GM06990 (cell line): ENCODE data around the gene UROC1.

Experiments used
- DNase-seq: peaks from one replicate; pipeline ENCODE4 v3.0.0-alpha.2; 2011; ENCODE audit not compliant: insufficient read length; ENCODE audit errors: extremely low read depth
- H3K27me3 ChIP-seq: replicated peaks from 2 replicates; pipeline ENCODE4 v1.6.0; 2011; ENCODE audit warnings: low read length; ENCODE audit not compliant: control insufficient read depth, insufficient read depth
- H3K36me3 ChIP-seq: 2 replicates; pipeline ENCODE4 v1.5.1; 2011; ENCODE audit warnings: low read length; ENCODE audit not compliant: control insufficient read depth, insufficient read depth
- H3K4me3 ChIP-seq: replicated peaks from 2 replicates; pipeline ENCODE4 v1.5.1; 2011; ENCODE audit warnings: low read depth, mild to moderate bottlenecking, control low read depth, low read length
- CTCF ChIP-seq: IDR thresholded peaks from 2 replicates; pipeline ENCODE4 v1.5.1; 2011; ENCODE audit warnings: low read length, control low read depth, mild to moderate bottlenecking, inconsistent platforms; ENCODE audit not compliant: insufficient read depth, poor library complexity, severe bottlenecking

Gene UROC1

DNA sequence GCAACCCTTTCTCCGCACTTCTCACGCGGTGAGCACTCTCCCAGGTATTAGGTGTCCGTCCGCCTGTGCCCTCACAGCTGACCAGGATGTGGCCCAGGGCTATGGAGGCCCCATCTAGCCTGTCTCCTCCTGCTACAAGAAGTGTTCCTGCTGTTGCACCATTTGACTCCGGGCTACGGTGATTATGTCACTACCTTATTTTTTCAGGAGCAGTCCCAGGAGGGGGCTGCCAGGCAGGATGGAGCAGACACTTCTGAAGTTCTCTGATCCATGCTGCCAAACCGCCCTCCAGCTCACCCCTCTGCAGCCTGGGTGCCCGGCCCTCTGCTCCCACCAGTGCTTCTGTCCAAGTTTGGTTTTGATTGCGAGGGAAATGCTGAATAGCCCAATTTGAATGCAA lies 78.8 kb downstream of the UROC1 start:
- Histone ChIP-seq H3K36me3 (peaks cover 4% of the 10 kb centered on the region), H3K4me3 (no peak overlapping the region), H3K27me3 (no peaks in the 10 kb centered on the region)
- DNase-seq, result no peak
- TF ChIP-seq CTCF, result no peak

GRCh38 chr3:126438186-126438585 lies 79.4 kb downstream of the UROC1 start:
- no peak for DNase-seq
- Histone ChIP-seq H3K27me3 (no peaks in the 10 kb centered on the region), H3K4me3 (no peak overlapping the region), H3K36me3 (peaks cover 4% of the 10 kb centered on the region)
- TF ChIP-seq CTCF, result no peak

- Histone ChIP-seq H3K4me3 (no peak overlapping the region), H3K36me3 (peaks cover 4% of the 10 kb centered on the region), H3K27me3 (no peaks in the 10 kb centered on the region)
- no peak for DNase-seq
- no peak for TF ChIP-seq CTCF
These were observed 80.5 kb downstream of the UROC1 start for GRCh38 chr3:126436826-126437717.

DNA sequence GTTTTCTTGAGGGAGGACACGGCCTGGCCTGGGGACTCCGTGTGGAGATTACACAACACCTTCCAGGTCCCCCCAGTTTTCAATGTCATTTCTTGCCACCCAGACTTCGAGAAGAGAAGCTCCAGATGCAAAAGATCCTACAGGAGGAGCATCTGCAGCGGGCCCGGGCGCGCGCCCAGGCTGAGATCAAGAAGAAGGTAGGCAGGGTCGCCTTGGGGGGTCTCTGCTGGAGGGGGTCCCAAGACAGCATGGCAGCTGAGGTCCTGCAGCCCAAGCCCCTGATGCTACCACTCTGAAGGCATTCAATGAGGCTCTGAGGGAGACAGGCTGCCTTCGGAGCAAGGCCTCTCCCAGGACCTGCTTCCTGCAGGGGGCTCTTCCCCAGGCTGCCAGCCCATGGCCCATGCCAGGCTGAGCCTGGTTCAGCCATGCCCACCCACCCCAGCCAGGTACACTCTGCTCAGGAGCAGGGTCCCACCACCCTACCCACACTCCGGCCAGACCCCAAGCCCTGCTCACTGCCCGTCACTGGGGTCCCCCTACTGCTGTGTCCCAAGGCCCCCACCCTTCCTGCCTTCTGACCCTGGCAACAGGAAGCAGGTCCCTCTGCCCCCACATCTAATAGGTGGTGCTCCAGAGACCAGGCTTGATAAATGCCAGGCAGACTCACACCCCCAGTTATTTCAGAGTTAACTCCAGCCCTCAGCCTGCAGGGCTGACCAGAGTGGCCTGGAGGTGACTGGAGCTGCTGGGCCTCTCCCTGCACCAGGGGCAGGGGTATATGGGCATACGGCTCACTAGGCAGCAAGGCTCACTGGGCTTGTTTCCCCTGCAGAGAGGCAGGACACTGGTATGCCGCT lies 81.9 kb downstream of the UROC1 start:
- Histone ChIP-seq H3K27me3 (no peaks in the 10 kb centered on the region), H3K36me3 (no peaks in the 10 kb centered on the region; the same call in 1 of the 2 replicates), H3K4me3 (no peak overlapping the region)
- TF ChIP-seq CTCF, result no peak
- DNase-seq, result no peak

GRCh38 chr3:126434931-126435411 lies 82.6 kb downstream of the UROC1 start:
- no peaks in the 10 kb centered on the region; the same call in 1 of the 2 replicates for H3K36me3 ChIP-seq
- no peak for TF ChIP-seq CTCF

More at GRCh38 chr3:126434931-126435411, 82.6 kb downstream of the UROC1 start:
- DNase-seq, result no peak
- Histone ChIP-seq H3K27me3 (no peaks in the 10 kb centered on the region), H3K4me3 (no peak overlapping the region)
